ENCODE results near the gene SENP1. TPM values are rescaled to one million over a fixed set of nuclear protein-coding genes. Genes with fewer than 3 reads are reported as not detected.

The SENP1 gene
- total and polyA plus RNA-seq, 12 donors = 2.1 to 10.7 (median 8.5) TPM

GRCh38 chr12:48024735-48025134, 81.1 kb downstream of the SENP1 start:
- ATAC-seq = no peak
- no peaks in the 10 kb centered on the region for H3K9me3 ChIP-seq
- H3K36me3 ChIP-seq = no peaks in the 10 kb centered on the region
- WGBS, 2 donors = 70 to 83% methylated on average over 9 of the region's 9 CpGs
- no peak for TF ChIP-seq CTCF (IDR thresholded peaks at IDR 0.05)
- no peak for DNase-seq
- intact Hi-C loops (cut with DNase I) = no loop called here
- H3K4me1 ChIP-seq = peaks cover 0 to 23% (median 5%) of the 10 kb centered on the region in 9 donors
- no peak overlapping the region for H3K27ac ChIP-seq
- peaks cover 0 to 39% (median 21%) of the 10 kb centered on the region in 7 donors for H3K27me3 ChIP-seq
- H3K4me3 ChIP-seq = no peak overlapping the region

GRCh38 chr12:48023386-48023785, 82.5 kb downstream of the SENP1 start:
- Histone ChIP-seq H3K36me3 (no peaks in the 10 kb centered on the region), H3K27ac (peak overlapping the region in 1 of 10 donors; percentile 33), H3K27me3 (peaks cover 0 to 46% (median 24%) of the 10 kb centered on the region in 7 donors), H3K9me3 (no peaks in the 10 kb centered on the region), H3K4me1 (peaks cover 0 to 19% (median 5%) of the 10 kb centered on the region in 9 donors), H3K4me3 (no peak overlapping the region)
- intact Hi-C loops (cut with DNase I) = no loop called here
- TF ChIP-seq CTCF (IDR thresholded peaks at IDR 0.05) = no peak
- 33 to 43% methylated on average over 5 of the region's 5 CpGs for WGBS, 2 donors
- DNase-seq = peak; percentile 56 to 57
- peak; percentile 68 to 96 (median 88) for ATAC-seq

GRCh38 chr12:48022676-48023385, 83.0 kb downstream of the SENP1 start:
- peak overlapping the region in 1 of 10 donors; percentile 8 for H3K27ac ChIP-seq
- 73 to 79% methylated on average over 7 of the region's 7 CpGs for WGBS, 2 donors

GRCh38 chr12:48022180-48022521, 83.7 kb downstream of the SENP1 start:
- Histone ChIP-seq H3K4me1 (peaks cover 0 to 19% (median 5%) of the 10 kb centered on the region in 9 donors), H3K9me3 (no peaks in the 10 kb centered on the region), H3K4me3 (no peak overlapping the region), H3K27me3 (peaks cover 0 to 45% (median 26%) of the 10 kb centered on the region in 7 donors), H3K36me3 (no peaks in the 10 kb centered on the region), H3K27ac (no peak overlapping the region)
- ATAC-seq = no peak
- intact Hi-C loops (cut with DNase I) = no loop called here
- TF ChIP-seq CTCF (IDR thresholded peaks at IDR 0.05) = no peak
- WGBS, 2 donors = 64 to 68% methylated on average over 3 of the region's 3 CpGs
- no peak for DNase-seq

More at GRCh38 chr12:48022676-48023385, 83.0 kb downstream of the SENP1 start:
- TF ChIP-seq CTCF (IDR thresholded peaks at IDR 0.05) = no peak
- DNase-seq (no peak), ATAC-seq (no peak)
- H3K4me1 ChIP-seq = peaks cover 0 to 19% (median 5%) of the 10 kb centered on the region in 9 donors
- no peaks in the 10 kb centered on the region for H3K9me3 ChIP-seq
- H3K36me3 ChIP-seq = no peaks in the 10 kb centered on the region
- no peak overlapping the region for H3K4me3 ChIP-seq
- H3K27me3 ChIP-seq = peaks cover 0 to 46% (median 24%) of the 10 kb centered on the region in 7 donors
- intact Hi-C loops (cut with DNase I) = no loop called here

Measured in heart right ventricle (tissue), 16 donors.